GM13976 (cell line): ENCODE data around the gene CALCR.
A peak's percentile ranks its signal among the peaks of the same experiment; 100 is the strongest.

Source experiments
- DNase-seq: peaks from one replicate; pipeline ENCODE4 v3.0.0; 2012; ENCODE audit warnings: low spot score
- in situ Hi-C: fragments of 300-500 bp; cut with MboI; formaldehyde crosslinking; loops from one replicate; pipeline ENCODE4 v1.12.0; 2022; ENCODE audit warnings: low sequenced_read_pairs, mixed read lengths, inconsistent platforms; ENCODE audit not compliant: unreplicated experiment
- TF ChIP-seq, protein P1 (sequence below): IDR thresholded peaks from 2 replicates; pipeline ENCODE4 v1.5.1; 2012; ENCODE audit warnings: borderline replicate concordance, mild to moderate bottlenecking; ENCODE audit not compliant: insufficient read depth; ENCODE audit errors: extremely low read depth, missing control alignments, control extremely low read depth

The CALCR gene

DNA sequence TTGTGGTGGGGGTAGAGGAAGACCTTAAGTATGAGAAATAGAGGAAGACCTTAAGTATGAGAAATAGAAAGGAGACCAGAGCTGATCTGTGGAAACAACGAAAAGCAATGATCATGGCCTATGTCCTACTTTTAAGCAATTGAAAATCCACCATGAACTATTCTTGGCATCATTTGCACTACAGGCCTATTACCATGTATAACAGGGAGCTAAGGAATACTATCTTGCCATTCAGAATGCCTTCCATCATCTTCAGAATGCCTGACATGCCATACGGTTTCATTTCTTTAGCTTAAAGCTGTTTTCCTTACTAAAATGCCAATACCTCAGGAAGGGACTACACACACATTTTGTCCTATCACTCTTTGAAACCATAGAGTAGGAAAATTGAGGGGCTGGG lies 127.0 kb downstream of the CALCR start:
- TF ChIP-seq, protein P1, sequence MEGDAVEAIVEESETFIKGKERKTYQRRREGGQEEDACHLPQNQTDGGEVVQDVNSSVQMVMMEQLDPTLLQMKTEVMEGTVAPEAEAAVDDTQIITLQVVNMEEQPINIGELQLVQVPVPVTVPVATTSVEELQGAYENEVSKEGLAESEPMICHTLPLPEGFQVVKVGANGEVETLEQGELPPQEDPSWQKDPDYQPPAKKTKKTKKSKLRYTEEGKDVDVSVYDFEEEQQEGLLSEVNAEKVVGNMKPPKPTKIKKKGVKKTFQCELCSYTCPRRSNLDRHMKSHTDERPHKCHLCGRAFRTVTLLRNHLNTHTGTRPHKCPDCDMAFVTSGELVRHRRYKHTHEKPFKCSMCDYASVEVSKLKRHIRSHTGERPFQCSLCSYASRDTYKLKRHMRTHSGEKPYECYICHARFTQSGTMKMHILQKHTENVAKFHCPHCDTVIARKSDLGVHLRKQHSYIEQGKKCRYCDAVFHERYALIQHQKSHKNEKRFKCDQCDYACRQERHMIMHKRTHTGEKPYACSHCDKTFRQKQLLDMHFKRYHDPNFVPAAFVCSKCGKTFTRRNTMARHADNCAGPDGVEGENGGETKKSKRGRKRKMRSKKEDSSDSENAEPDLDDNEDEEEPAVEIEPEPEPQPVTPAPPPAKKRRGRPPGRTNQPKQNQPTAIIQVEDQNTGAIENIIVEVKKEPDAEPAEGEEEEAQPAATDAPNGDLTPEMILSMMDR, result no peak
- no peak for DNase-seq
- in situ Hi-C loops, result no loop called here

GRCh38 chr7:93442478-93443224 lies 131.9 kb downstream of the CALCR start:
- DNase-seq, result no peak
- in situ Hi-C loops, result no loop called here
- TF ChIP-seq, protein P1, result peak; percentile 50

DNA sequence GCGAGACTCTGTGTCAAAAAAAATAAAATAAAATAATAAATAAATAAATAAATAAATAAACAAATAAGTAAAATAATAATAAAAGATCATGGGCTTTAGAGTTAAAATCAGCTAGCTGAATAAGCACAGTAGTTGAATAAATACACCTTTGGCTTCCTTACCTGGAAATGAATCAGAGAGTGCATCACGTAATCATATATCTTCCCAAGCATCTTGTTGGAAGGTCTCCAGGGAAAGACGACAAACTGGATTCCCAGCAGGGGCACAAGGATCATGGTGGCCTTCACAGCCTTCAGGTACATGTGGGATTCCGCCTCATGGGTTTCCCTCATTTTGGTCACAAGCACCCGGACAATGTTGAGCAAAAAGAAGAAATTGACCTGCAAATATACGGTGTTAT lies 138.7 kb downstream of the CALCR start:
- no peak for DNase-seq
- TF ChIP-seq, protein P1, result no peak
- in situ Hi-C loops, result no loop called here

GRCh38 chr7:93432130-93432529 lies 142.4 kb downstream of the CALCR start:
- no peak for DNase-seq
- in situ Hi-C loops, result no loop called here
- TF ChIP-seq, protein P1, result no peak

DNA sequence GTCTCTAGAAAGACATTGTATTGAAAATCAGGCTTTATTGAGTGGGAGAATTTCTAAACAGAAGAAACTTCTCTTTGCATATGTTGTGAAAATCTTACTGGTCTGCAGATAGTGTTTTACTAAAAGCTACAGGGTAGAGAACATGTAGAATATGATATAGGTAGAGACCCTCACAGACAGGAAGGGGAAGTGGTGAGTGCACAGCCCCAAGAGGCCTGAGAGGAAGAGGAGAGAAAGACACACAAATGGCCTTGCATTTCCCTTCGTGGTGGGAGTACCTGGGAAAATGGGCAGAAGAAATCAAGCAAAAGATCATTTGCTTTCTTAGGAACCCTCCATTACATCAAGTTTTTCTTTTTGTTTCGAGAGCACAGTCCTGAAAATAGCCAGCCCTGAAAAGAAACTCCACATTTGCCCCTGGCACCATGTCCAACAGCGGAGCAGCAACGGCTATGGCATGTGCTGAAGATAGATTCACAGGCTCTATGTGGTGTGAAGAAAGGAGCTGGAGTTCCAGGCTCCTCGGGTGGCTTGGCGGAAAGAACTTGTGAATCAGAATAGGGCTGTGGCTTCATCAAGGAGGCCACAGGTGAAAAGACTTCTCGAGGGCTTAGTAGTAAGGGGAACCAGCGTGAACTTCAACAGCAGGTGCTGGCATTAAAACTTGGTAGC lies 143.5 kb downstream of the CALCR start:
- TF ChIP-seq, protein P1, result no peak
- in situ Hi-C loops, result no loop called here
- DNase-seq, result no peak

DNA sequence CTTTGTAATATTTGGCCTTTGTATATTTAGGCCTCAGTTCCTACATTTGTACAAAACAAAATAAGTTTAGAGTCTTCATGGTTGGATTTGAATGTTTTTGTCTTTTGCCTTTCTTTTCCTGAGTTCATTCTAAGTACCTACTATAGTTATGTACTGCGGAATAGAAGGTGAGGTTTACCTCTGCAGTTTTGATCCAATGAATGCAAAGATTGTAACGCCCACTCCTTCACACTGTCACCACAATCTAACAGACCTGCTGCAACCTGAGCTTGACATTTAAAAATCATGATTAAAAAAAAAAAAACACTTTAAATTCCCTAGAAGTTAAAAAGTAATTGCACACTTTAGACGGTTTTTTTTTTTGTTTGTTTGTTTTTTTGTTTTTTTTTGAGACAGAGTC lies 145.0 kb downstream of the CALCR start:
- TF ChIP-seq, protein P1, result no peak
- DNase-seq, result no peak
- in situ Hi-C loops, result no loop called here
